ENCODE results near the gene RERGL.
"Not testable (repeated sequence)": the region's sequence is repeated elsewhere in the genome, so short reads cannot be mapped to it uniquely, and the experiment has no call there.

Gene RERGL

DNA sequence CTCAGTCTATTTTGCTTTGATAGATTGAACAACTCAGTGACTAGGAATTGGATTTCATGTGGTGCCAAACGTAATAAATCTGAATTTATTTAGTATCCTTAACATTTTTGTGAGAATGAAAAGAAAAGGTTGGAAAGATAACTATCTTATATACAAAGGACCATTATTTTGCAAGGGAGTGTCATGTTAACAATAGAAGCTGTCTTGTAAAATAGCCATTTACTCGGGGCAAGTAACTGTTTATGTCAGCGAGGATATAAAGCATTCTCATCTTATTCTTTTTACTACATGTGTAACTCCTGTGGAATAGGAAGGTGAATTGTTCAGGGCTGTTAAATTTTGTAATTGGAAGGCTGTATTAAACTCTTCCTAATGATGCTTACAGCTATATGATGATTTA lies 5.9 kb downstream of the RERGL start:
- no peak for TF ChIP-seq POU2F2 (IDR thresholded peaks at IDR 0.05; ENCODE audit: low read depth, low read length)
- TF ChIP-seq POLR2A (IDR thresholded peaks at IDR 0.05; ENCODE audit: low read depth, low read length), result no peak
- TF ChIP-seq SPI1 (IDR thresholded peaks at IDR 0.05; ENCODE audit: low read depth, low read length), result no peak
- no peak for TF ChIP-seq TAF1 (IDR thresholded peaks at IDR 0.05; ENCODE audit: low read depth, low read length)
- TF ChIP-seq PAX5 (IDR thresholded peaks at IDR 0.05; ENCODE audit: insufficient read depth, low read length, severe bottlenecking), result no peak
- TF ChIP-seq POLR2AphosphoS5 (IDR thresholded peaks at IDR 0.05; ENCODE audit: low read depth, low read length), result no peak
- no peak for DNase-seq (ENCODE audit: insufficient read length, low spot score)
- FAIRE-seq, result no peak

DNA sequence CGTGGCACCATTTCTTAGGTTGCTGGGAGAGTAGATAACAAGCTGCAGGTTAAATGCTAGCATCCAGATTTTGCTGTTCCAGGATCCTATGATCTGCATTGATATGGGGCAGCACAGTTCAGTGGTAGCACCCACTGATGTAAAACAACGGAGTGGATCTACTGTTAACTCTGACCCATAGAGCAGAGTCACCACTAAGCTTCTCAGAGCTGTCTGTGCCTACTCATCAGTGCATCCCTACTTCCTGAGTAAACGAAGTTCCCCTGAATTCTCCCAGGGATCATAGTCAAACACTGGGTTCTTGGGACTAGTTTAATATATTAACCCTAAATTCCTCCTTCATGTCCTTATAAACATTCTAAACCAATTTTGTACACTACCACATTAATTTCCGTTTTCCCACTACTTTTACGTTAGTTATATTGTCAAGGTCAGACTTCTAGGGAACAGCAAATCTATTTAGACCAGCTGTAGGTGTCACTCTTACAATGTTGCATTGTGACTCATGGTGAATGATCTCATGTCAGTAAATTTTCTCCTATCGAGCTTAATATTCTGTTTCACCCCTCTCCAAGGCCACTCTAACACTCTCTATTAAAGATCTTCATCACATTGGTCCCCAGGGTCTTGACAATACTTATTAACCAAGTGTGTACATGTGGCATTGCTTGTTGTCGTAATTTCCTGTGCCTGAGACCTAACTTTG lies 10.3 kb downstream of the RERGL start:
- FAIRE-seq (no peak), DNase-seq (ENCODE audit: insufficient read length, low spot score) (no peak)
- TF ChIP-seq SPI1 (IDR thresholded peaks at IDR 0.05; ENCODE audit: low read depth, low read length) (no peak), POU2F2 (IDR thresholded peaks at IDR 0.05; ENCODE audit: low read depth, low read length) (no peak), TAF1 (IDR thresholded peaks at IDR 0.05; ENCODE audit: low read depth, low read length) (no peak), PAX5 (IDR thresholded peaks at IDR 0.05; ENCODE audit: insufficient read depth, low read length, severe bottlenecking) (no peak), POLR2AphosphoS5 (IDR thresholded peaks at IDR 0.05; ENCODE audit: low read depth, low read length) (no peak), POLR2A (IDR thresholded peaks at IDR 0.05; ENCODE audit: low read depth, low read length) (no peak)

DNA sequence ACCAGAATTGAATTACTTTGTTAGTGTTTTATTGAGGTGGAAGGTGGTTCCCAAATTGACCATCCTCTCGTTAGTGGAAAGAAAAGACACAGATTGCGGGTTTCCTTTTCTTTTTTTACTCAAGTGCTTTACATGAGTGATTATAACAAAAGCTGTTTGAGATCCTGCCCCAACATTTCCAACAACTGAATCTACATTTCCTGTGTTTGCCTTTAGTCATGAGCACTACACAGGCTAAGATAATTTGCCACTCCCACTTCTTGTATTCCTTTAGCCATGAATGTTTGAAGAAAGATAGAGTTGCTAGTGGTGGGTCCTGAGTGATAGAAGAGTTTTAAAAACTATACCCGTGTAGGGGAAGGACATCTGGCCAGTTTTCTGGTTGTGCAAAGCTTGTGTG lies 16.0 kb downstream of the RERGL start:
- no peak for DNase-seq (ENCODE audit: insufficient read length, low spot score)
- no peak for FAIRE-seq
- TF ChIP-seq POLR2A (IDR thresholded peaks at IDR 0.05; ENCODE audit: low read depth, low read length) (no peak), PAX5 (IDR thresholded peaks at IDR 0.05; ENCODE audit: insufficient read depth, low read length, severe bottlenecking) (no peak)

DNA sequence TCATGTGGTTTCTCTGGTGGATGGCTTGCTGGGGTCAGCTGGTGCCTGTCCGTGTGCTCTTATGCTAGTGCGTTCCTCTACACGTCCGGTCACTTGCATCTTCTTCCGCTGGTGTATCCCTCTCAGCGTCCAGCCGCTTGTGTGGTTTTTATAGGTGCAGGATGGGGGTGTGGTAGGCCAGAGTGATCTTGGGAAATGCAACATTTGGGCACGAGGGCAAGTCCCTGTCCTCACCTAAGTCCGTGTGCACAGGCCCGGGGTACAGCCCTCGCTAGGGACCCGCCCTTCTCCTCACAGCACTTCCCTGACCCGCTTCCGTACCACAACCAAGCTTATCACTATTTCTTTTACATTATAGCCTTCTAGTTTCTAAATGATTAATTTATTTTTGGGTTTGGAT lies 17.3 kb downstream of the RERGL start:
- FAIRE-seq (no peak), DNase-seq (ENCODE audit: insufficient read length, low spot score) (no peak)
- no peak for TF ChIP-seq PAX5 (IDR thresholded peaks at IDR 0.05; ENCODE audit: insufficient read depth, low read length, severe bottlenecking)
- no peak for TF ChIP-seq POU2F2 (IDR thresholded peaks at IDR 0.05; ENCODE audit: low read depth, low read length)
- TF ChIP-seq POLR2AphosphoS5 (IDR thresholded peaks at IDR 0.05; ENCODE audit: low read depth, low read length), result no peak
- no peak for TF ChIP-seq POLR2A (IDR thresholded peaks at IDR 0.05; ENCODE audit: low read depth, low read length)
- no peak for TF ChIP-seq SPI1 (IDR thresholded peaks at IDR 0.05; ENCODE audit: low read depth, low read length)
- no peak for TF ChIP-seq TAF1 (IDR thresholded peaks at IDR 0.05; ENCODE audit: low read depth, low read length)

DNA sequence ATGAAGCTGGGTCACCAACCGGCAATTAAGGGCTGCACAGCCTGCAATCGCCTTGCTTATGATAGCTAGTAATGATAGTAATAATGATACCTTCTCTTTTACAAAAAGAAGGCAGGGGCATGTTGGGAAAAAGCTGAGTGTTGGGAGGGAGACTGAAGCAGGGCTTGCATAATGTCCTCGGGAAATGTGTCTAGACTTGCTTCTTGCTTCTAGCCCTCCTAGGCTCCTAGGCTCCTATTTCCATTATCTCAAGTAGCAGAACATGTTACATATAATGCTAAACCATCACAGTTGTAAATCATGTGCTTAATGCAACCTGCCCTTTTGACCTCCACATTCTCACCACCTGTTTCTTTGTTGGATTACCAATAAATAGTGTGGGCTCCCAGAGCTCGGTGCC lies 18.7 kb downstream of the RERGL start:
- FAIRE-seq (no peak), DNase-seq (ENCODE audit: insufficient read length, low spot score) (no peak)
- TF ChIP-seq TAF1 (IDR thresholded peaks at IDR 0.05; ENCODE audit: low read depth, low read length) (no peak), SPI1 (IDR thresholded peaks at IDR 0.05; ENCODE audit: low read depth, low read length) (no peak), POLR2AphosphoS5 (IDR thresholded peaks at IDR 0.05; ENCODE audit: low read depth, low read length) (no peak), POU2F2 (IDR thresholded peaks at IDR 0.05; ENCODE audit: low read depth, low read length) (no peak), POLR2A (IDR thresholded peaks at IDR 0.05; ENCODE audit: low read depth, low read length) (no peak), PAX5 (IDR thresholded peaks at IDR 0.05; ENCODE audit: insufficient read depth, low read length, severe bottlenecking) (no peak)

DNA sequence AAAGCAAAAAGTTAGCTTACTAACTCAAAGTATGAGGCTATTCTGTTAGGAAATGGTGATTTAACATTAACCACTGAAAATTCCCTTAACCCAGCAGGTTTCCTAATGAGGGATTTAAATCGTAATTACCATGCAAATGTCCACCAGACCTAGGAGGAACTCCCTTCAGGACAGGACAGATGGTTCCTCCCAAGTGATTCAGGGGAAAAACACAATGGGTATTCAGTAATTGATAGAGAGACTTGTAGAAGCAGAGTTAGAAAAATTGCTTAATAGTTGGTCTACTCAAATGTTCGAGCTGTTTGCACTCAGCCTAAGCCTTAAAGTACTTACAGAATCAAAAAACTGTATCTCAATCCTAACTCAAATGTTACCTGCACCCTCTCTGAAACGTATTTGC lies 21.6 kb downstream of the RERGL start:
- no peak for FAIRE-seq
- DNase-seq (ENCODE audit: insufficient read length, low spot score), result no peak

DNA sequence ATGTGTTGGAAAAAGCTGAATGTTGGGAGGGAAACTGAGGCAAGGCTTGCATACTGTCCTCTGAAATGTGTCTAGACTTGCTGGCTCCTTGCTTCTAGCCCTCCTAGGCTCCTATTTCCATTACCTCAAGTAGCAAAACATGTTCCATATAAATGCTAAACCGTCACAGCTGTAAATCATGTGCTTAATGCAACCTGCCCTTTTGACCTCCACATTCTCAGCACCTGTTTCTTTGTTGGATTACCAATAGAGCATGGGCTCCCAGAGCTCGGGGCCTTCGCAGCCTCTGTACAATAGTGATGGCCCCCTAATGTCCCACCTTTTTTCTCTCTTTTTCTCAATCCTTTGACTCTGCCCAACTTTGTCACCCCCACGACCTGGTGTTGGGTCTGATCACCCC lies 23.3 kb downstream of the RERGL start:
- no peak for DNase-seq (ENCODE audit: insufficient read length, low spot score)
- no peak for FAIRE-seq

More for the DNA sequence above, 21.6 kb downstream of the RERGL start:
- TF ChIP-seq TAF1 (IDR thresholded peaks at IDR 0.05; ENCODE audit: low read depth, low read length) (no peak), SPI1 (IDR thresholded peaks at IDR 0.05; ENCODE audit: low read depth, low read length) (no peak), POLR2AphosphoS5 (IDR thresholded peaks at IDR 0.05; ENCODE audit: low read depth, low read length) (no peak), PAX5 (IDR thresholded peaks at IDR 0.05; ENCODE audit: insufficient read depth, low read length, severe bottlenecking) (no peak), POU2F2 (IDR thresholded peaks at IDR 0.05; ENCODE audit: low read depth, low read length) (no peak), POLR2A (IDR thresholded peaks at IDR 0.05; ENCODE audit: low read depth, low read length) (no peak)

DNA sequence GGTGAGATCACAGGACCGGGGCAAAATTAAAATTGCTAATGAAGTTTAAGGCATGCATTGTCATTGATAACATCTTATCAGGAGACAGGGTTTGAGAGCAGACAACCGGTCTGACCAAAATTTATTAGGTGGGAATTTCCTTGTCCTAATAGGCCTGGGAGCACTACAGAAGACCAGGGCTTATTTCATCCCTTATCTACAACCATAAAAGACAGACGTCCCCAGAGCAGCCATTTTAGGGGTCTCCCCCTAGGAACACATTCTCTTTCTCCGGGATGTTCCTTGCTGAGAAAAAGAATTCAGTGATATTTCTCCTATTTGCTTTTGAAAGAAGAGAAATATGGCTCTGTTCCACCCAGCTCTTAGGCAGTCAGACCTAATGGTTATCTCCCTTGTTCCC lies 27.1 kb downstream of the RERGL start:
- FAIRE-seq; DNase-seq (ENCODE audit: insufficient read length, low spot score): not testable (repeated sequence)

More for the DNA sequence above, 23.3 kb downstream of the RERGL start:
- no peak for TF ChIP-seq PAX5 (IDR thresholded peaks at IDR 0.05; ENCODE audit: insufficient read depth, low read length, severe bottlenecking)
- no peak for TF ChIP-seq TAF1 (IDR thresholded peaks at IDR 0.05; ENCODE audit: low read depth, low read length)
- TF ChIP-seq POLR2A (IDR thresholded peaks at IDR 0.05; ENCODE audit: low read depth, low read length), result no peak
- TF ChIP-seq SPI1 (IDR thresholded peaks at IDR 0.05; ENCODE audit: low read depth, low read length), result no peak
- no peak for TF ChIP-seq POU2F2 (IDR thresholded peaks at IDR 0.05; ENCODE audit: low read depth, low read length)
- TF ChIP-seq POLR2AphosphoS5 (IDR thresholded peaks at IDR 0.05; ENCODE audit: low read depth, low read length), result no peak

DNA sequence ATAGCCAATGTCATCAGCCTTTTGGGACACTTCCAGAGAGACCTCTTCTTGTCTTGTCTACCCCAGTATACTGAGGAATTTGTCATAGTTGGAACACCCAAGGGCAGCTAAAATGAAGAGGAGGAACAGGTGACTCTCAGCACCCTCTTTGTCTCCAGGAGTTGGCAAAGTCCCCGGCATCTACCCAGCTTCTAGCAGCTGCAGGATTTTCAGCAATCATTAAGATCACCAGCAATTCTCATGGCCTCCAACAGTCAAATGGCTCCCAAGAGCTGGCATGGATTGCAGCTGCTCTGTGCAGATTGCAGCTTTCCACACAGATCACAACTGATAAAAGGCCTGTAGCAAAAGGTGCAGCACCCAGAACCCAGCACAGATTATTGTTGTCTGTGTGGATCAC lies 32.9 kb downstream of the RERGL start:
- no peak for FAIRE-seq
- no peak for DNase-seq (ENCODE audit: insufficient read length, low spot score)
- TF ChIP-seq SPI1 (IDR thresholded peaks at IDR 0.05; ENCODE audit: low read depth, low read length) (no peak), PAX5 (IDR thresholded peaks at IDR 0.05; ENCODE audit: insufficient read depth, low read length, severe bottlenecking) (no peak), TAF1 (IDR thresholded peaks at IDR 0.05; ENCODE audit: low read depth, low read length) (no peak), POU2F2 (IDR thresholded peaks at IDR 0.05; ENCODE audit: low read depth, low read length) (no peak), POLR2A (IDR thresholded peaks at IDR 0.05; ENCODE audit: low read depth, low read length) (no peak), POLR2AphosphoS5 (IDR thresholded peaks at IDR 0.05; ENCODE audit: low read depth, low read length) (no peak)

DNA sequence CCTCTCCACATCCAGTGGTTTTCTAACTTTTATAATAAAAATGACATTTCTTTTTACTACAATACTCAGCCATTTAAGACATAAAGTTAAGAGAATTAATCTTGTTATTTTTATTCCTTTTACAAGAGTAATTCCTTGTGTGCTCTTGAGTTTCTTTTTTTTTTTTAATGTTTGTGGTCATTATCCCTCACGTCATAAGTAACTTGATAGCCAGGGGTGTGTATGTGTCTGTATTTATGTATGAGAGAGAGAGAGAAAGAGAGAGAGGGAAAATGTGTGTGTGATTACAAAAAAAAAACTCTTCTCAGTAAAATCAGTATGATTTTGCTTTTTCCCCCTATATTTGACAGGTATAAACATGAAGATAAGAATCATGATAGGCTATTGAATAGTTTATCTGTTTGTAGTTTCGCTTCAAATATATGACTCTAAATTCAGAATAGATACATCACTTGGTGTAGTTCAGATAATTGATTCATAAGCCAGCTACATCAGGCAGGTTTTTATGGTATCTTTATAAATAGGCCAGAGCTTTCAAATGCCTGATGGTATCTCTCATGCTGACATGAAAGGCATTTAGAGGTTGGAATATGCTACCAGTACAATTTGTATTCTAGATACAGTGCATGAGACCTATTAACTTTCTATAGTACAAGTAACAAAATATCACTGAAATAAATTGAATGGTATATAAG lies 34.9 kb downstream of the RERGL start:
- DNase-seq (ENCODE audit: insufficient read length, low spot score) (no peak), FAIRE-seq (no peak)
- TF ChIP-seq SPI1 (IDR thresholded peaks at IDR 0.05; ENCODE audit: low read depth, low read length) (no peak), POU2F2 (IDR thresholded peaks at IDR 0.05; ENCODE audit: low read depth, low read length) (no peak), TAF1 (IDR thresholded peaks at IDR 0.05; ENCODE audit: low read depth, low read length) (no peak), POLR2AphosphoS5 (IDR thresholded peaks at IDR 0.05; ENCODE audit: low read depth, low read length) (no peak), PAX5 (IDR thresholded peaks at IDR 0.05; ENCODE audit: insufficient read depth, low read length, severe bottlenecking) (no peak), POLR2A (IDR thresholded peaks at IDR 0.05; ENCODE audit: low read depth, low read length) (no peak)

All from GM12891 (cell line).